Right lobe of liver (tissue), 4 donors: ENCODE data around the gene UBE2S.

ENCODE experiments used
- CTCF ChIP-seq, 4 donors: fragments of 200-600 bp in 3 of 4; fragments of 450-650 bp in 1 of 4; IDR thresholded peaks; one replicate each; pipeline versions ENCODE4 v1.5.1 to v1.8.0; 2016 to 2022; ENCODE audit warnings: antibody characterized with exemption in 4 of 4, mild to moderate bottlenecking in 2 of 4
- POLR2A ChIP-seq: fragments of 450-650 bp; IDR thresholded peaks from one replicate; pipeline ENCODE4 v1.6.1; 2017; ENCODE audit warnings: antibody characterized with exemption, mild to moderate bottlenecking
- donor health status: DM: no; HTN: no; CAD: no.
- donor health status: DM: no; HTN: no; CAD: no.
- donor health status: DM: no; HTN: yes; CAD: no.

GRCh38 chr19:55455576-55456235 is 48.1 kb upstream of the UBE2S start:
- TF ChIP-seq CTCF (IDR thresholded peaks at IDR 0.05) (no peak), POLR2A (no peak)
